Activated naive CD4-positive, alpha-beta T cell treated with anti-CD3 and anti-CD28 coated beads, Interleukin-2, amount 50 U/mL, for 16 hours (primary cell): Measurements from ENCODE around the gene ANKRD31.
"Not testable (repeated sequence)": the region's sequence is repeated elsewhere in the genome, so short reads cannot be mapped to it uniquely, and the experiment has no call there.

ENCODE experiments used
- DNase-seq: peaks from one replicate; pipeline ENCODE4 v3.0.0-alpha.2; 2020

Gene ANKRD31

DNA sequence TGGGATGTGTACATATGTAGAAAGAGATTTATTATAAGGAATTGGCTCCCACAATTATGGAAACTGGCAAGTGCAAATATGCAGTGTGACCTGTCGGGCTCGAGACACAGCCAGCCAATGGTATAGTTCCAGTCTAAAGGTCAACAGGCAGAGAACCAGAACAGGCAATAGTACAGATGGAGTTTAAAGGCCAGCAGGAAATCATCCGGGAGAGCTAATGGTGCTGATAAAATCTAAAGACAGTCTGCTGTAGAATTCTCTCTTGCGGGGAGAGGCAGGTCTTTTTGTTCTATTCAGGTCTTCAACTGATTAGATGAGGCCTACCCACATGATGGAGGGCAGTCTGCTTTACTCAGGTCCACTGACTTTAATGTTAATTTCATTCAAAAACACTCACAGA, 21.8 kb downstream of the ANKRD31 start:
- DNase-seq: no peak

- DNase-seq: no peak
Observed at GRCh38 chr5:75214409-75214808, 22.3 kb downstream of the ANKRD31 start.

DNA sequence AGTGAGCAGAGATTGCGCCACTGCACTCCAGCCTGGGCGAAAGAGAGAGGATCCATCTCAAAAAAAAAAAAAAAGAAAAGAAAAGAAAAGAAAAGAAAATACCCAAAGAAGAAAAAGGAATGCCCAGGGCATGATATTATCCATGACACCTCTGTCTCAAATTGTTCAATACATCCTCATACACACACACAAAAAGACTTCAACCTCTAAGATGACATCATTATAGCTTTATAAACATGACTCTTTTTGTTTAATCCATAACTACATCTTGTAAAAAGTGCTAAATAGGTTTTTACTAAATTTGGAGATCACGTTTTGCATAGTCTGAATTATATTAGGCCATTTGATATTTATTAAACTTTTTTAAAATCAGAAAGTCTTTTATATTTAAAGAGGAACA, 33.1 kb downstream of the ANKRD31 start:
- DNase-seq: no peak

DNA sequence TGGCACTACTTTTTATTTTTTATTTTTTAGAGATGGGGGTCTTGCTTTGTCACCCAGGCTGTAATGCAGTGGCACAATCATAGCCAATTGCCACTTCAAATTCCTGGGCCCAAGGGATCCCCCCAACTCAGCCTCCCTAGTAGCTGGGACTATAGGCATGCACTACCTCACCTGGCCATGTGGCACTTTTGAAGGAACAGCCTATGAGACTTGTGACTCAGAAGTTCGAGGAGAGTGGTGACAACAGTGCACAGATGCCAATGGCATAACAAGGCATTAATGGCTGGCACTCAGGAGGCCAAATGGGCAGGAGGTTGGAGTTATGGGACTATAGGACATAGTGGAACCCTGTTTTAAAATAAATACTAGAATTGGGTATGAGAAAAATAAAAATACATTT, 33.7 kb downstream of the ANKRD31 start:
- DNase-seq: no peak

- no peak for DNase-seq
Observed at GRCh38 chr5:75200776-75201175, 35.9 kb downstream of the ANKRD31 start.

GRCh38 chr5:75199946-75200345, 36.7 kb downstream of the ANKRD31 start:
- DNase-seq: no peak

GRCh38 chr5:75199071-75199470, 37.6 kb downstream of the ANKRD31 start:
- DNase-seq: no peak

GRCh38 chr5:75197745-75198144, 38.9 kb downstream of the ANKRD31 start:
- no peak for DNase-seq

DNA sequence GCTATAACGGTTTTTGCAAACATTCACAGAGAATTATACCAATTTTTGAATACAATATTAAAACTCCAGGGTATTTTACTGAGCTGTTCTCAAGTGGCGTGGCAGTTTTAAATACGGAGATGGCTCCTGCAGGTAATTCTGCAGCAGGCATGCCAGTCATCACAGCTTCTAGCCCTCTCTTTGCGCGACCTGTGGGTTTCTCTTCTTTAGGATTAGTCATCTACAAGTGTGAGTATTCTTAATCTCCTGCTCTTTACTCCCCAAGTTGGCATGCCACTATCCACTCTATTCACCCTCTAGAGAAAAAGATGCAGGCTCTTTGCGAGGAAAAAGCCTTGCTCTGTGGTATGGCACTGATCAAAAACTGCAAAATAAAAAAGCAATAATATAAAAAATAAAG, 43.9 kb downstream of the ANKRD31 start:
- peak; percentile 21 for DNase-seq

DNA sequence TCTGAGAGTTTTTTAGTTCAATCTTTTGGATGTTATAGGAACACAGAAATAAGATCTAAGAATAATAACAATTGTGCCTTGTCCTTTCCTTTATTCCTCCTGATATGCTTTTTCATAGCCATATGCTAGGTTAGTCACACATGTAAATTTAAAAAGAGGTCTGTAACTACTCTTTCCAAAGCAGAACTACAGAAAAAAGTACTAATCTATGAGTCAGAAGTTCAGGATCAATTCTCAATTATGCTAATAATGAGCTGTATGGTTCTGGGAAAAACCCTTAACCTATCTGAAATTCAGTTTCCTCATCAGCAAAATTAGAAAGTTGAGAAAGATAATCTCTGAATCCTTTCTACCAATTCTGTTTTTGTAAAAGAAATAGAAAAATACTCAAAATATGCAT, 44.4 kb downstream of the ANKRD31 start:
- no peak for DNase-seq

DNA sequence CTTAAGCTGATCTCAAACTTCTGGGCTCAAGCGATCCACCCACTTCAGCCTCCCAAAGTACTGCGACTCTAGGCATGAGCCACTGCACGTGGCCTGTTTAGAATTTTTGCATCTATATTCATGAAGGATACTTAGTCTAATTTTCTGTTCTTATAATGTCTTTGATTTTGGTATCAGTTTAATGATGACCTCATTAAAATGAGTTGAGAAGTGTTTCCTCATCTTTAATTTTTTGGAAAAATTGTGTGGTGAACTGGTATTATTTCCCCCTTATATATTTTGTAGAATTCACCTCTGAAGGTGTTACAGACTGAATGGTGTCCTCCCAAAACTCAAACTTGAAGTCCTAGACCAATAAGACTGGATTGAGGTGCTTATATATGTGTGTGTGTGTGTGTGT, 46.5 kb downstream of the ANKRD31 start:
- DNase-seq: no peak

GRCh38 chr5:75189353-75189752, 47.3 kb downstream of the ANKRD31 start:
- DNase-seq: no peak

DNA sequence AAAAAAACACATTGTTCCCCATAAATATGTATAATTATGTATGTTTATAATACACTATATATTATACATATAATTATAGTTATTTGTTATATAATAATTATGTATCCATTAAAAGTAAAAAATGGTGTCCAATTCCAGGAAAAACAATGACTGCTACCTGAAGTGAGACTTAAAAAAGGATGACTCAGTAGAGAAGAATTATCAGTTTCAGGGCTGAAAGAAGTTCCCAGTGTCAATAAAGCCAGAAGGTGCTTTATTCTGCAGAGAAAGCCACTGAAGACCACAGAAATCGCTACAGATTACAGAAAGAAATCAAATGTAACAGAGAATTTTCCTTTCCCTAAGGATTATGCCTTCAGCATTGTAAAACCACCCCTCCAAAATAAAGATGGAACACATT, 50.9 kb downstream of the ANKRD31 start:
- DNase-seq: no peak

DNA sequence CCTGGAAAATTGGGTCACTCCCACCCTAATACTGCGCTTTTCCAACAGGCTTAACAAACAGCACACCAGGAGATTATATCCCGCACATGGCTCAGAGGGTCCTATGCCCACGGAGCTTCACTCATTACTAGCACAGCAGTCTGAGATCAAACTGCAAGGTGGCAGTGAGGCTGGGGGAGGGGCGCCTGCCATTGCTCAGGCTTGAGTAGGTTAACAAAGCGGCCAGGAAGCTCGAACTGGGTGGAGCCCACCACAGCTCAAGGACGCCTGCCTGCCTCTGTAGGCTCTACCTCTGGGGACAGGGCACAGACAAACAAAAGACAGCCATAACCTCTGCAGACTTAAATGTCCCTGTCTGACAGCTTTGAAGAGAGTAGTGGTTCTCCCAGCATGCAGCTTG, 60.7 kb downstream of the ANKRD31 start:
- DNase-seq: not testable (repeated sequence)

- not testable (repeated sequence) for DNase-seq
Observed at GRCh38 chr5:75174872-75175271, 61.8 kb downstream of the ANKRD31 start.

GRCh38 chr5:75169516-75169915, 67.2 kb downstream of the ANKRD31 start:
- no peak for DNase-seq

DNA sequence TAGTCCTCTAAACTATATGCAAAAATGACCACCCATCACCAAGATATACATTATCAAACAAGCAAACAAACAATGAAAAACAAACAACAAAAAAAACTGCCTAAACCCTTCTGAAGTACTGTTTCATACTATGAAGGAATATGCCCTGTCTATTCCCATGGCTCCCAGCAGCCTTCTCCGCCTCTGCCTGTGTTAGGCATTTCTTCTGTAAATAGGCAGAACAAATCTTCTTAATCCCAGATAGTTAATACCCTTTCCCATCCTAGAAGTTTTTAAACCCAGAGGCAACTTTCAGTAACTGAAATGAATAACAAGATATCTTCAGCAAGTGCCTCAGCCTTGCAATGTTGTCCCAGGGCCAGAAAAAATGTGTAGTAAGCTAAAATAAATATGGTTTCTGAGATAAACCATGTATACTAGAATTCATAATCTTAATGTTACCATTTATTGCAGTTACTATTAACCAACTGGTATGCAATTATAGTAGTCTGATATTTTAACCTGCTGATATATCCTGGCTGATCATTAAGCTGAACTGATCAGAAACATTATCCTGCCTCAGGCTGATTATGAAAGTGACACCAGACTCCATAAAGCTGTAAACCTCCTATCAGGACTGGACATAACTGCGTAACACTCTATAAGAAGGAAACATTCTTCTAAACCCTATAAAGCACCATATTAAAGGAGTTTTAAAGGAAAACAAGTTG, 68.5 kb downstream of the ANKRD31 start:
- DNase-seq: no peak

GRCh38 chr5:75167345-75167744, 69.3 kb downstream of the ANKRD31 start:
- no peak for DNase-seq

DNA sequence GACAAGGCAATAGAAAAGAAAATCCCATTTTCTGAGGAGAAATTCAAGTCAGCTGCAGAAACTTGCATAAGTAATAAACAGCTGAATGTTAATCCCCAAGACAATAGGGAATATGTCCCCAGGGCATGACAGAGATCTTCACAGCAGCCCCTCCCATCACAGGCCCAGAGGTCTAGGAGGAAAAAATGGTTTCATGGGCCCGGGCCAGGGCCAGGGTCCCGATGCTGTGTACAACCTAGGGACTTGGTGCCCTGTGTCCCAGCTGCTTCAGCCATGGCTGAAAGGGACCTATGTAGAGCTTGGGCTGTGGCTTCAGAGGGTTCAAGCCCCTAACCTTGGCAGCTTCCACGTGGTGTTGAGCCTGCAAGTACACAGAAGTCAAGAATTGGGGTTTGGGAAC, 75.2 kb downstream of the ANKRD31 start:
- not testable (repeated sequence) for DNase-seq

DNA sequence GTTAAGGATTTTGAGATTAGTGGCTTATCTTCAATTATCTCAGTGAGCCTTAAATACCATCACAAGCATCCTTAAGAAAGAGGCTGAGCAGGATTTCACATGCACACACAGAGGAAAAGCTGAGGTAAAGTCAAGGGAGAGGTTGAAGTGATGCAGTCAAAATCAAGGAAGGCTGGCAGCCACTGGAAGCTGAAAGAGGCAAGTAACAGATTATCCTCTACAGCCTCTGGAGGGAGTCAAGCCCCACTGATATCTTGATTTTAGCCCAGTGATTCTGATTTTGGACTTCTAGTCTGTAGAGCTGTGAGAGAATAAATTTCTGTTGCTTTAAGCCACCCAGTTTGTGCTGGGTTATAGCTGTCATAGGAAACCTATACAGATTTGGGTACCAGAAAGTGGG, 80.1 kb downstream of the ANKRD31 start:
- DNase-seq: no peak

- DNase-seq: no peak
Observed at GRCh38 chr5:75152860-75153259, 83.8 kb downstream of the ANKRD31 start.

DNA sequence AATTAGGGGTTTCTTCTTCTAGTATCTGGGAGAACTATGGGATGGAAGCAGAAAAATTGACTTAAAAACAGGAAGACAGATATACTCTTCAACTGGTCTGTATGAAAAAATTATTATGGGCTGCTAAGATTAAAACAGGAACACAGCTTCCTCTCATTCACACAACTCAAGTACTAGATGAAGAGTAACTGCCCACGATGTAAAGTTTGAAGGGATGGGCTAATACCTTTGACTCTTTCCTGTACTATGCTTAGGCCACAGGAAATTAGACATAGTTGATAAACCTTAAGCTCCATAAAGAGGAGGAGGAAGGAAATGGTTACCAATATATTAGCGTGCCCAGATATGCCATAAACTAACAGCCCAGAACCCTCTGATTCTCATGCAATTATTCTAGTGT, 88.6 kb downstream of the ANKRD31 start:
- DNase-seq: no peak

DNA sequence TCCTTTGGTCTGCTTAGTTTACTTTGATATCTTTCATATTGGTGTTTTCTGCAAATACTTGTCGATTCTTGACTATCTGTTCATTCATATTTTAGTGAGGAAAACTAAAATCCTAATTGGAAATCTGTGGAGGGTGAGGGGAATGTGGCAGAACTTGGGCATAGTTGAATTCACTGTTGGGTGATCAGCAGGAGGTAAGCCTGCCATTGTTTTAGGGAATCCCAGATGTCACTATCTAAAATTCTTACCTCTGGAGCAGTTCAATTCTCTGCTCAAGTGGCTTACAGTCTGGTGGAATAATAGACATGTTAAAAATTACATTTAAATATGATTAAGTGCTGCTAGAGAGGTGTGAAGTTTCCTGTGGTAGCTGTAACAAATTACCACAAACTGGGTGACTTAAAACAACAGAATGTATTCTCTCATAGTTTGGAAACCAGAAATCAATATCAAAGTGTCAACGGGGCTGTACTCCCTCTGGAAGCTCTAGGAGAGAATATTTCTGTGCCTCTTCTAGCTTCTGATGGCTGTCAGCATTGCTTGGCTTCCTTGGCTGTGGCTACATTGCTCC, 94.0 kb downstream of the ANKRD31 start:
- DNase-seq: no peak

DNA sequence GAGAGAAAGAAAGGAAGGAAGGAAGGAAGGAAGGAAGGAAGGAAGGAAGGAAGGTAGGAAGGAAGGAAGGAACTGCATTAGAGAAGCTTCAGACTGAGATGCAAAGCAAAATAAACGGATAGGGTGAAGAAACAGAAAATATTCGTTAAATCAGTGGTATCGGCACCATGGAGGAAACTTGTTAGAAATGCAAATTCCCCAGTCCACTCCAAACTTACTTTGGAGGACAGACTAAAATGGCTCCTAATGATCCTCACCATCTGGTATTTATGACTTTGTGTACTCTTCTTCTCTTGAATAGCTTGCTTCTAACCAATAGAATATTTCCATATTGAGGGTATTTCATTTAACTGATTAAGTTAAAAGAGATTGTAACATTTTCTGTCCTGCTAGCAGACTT, 96.4 kb downstream of the ANKRD31 start:
- no peak for DNase-seq

- no peak for DNase-seq
Observed at GRCh38 chr5:75138689-75139088, 98.0 kb downstream of the ANKRD31 start.
